Sigmoid colon (tissue), 4 donors: ENCODE measurements around the gene PDE9A.

ENCODE experiments used
- EP300 ChIP-seq, 4 donors: sonication (generic); formaldehyde crosslinking; IDR thresholded peaks; one replicate each; pipeline ENCODE4 v1.6.1; 2017; ENCODE audit warnings: antibody characterized with exemption in 4 of 4
- TF ChIP-seq, protein P1 (sequence below), 4 experiments: fragments of 450-650 bp in 3 of 4; fragments of 200-600 bp in 1 of 4; IDR thresholded peaks; one replicate each; pipeline ENCODE4 v1.5.1; 2016 to 2019; ENCODE audit warnings: antibody characterized with exemption in 4 of 4, mild to moderate bottlenecking in 3 of 4, moderate library complexity in 2 of 4

DNA sequence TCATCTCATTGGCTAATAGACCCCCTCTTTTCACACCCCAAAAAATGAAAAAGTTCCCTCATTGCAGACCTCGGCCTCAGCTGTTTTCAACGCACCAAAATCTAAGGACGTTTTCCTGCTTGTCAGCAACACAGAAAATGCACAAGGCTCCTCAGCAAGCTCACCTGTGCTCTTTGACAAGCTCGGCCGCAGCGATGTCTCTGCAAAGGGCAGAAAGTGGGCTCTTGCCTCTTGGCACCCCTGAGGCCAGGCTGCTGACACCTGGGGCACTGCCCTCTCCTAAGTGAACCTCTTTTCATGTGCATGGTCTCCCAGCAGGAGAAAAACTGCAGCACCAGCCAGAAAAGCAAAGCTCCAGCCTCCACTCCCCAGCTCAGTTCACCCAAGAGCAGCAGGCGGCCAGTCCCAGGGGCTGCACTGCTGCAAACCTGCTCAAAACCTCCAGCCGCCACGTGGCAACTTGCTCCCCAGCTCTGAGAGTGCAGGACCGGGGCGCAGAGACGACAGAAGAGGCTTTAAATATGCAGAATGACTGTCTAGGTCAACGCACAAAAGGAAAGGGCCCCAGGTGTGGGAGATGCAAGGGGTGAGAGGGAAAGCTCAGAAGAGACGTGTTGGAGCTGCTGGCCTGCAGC, 101.7 kb downstream of the PDE9A start:
- TF ChIP-seq EP300 (IDR thresholded peaks at IDR 0.05) = no peak
- TF ChIP-seq, protein P1, sequence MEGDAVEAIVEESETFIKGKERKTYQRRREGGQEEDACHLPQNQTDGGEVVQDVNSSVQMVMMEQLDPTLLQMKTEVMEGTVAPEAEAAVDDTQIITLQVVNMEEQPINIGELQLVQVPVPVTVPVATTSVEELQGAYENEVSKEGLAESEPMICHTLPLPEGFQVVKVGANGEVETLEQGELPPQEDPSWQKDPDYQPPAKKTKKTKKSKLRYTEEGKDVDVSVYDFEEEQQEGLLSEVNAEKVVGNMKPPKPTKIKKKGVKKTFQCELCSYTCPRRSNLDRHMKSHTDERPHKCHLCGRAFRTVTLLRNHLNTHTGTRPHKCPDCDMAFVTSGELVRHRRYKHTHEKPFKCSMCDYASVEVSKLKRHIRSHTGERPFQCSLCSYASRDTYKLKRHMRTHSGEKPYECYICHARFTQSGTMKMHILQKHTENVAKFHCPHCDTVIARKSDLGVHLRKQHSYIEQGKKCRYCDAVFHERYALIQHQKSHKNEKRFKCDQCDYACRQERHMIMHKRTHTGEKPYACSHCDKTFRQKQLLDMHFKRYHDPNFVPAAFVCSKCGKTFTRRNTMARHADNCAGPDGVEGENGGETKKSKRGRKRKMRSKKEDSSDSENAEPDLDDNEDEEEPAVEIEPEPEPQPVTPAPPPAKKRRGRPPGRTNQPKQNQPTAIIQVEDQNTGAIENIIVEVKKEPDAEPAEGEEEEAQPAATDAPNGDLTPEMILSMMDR (IDR thresholded peaks at IDR 0.05) = no peak
